Measurements from ENCODE around the gene ZNF358.
"Not testable (repeated sequence)": the region's sequence is repeated elsewhere in the genome, so short reads cannot be mapped to it uniquely, and the experiment has no call there.

ZNF358 gene

DNA sequence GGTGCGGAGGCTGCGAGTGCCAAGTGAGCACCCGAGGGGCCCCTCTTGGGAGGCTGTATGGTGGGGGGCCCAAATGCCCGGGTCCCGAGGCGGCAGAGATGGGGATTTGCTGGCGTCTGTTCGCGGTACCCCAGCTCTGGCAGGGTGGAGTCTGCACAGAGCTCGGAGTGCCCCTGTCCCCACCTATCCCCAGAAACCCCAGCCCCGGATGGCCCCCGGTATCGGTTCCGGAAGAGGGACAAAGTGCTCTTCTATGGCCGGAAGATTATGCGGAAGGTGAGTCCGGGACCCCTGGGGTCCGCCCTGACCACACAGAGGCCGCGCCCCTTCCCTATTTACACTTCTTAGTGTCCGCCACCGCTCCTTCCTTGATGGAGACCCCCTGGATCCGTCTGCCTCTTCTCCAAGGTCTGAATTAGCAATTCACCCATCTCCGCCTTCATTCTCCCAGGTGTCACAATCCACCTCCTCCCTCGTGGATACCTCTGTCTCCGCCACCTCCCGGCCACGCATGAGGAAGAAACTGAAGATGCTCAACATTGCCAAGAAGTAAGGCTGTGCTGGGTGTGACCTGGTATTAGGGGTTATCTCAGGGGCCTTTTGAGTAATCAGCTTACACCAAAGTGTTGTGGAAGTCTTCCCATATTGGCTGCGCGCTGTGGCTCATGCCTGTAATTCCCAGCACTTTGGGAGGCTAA is 20.2 kb downstream of the ZNF358 start:
- no peak for DNase-seq (ENCODE audit: low read depth in 3 of 3)

DNA sequence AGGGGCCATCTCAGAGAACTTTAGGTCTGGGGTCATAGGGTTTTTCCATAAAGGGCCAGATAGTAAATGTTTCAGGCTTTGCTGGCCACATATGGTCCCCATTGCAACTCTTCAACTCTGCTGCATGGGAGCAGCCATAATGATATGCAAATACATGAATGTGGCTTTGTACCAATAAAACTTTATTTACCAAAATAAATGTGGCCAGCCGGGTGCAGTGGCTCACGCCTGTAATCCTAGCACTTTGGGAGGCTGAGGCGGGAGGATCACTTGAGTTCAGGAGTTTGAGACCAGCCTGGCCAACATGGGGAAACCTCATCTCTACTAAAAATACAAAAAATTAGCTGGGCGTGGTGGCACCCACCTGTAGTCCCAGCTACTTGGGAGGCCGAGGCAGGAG is 23.1 kb downstream of the ZNF358 start:
- DNase-seq (ENCODE audit: low read depth in 3 of 3): not testable (repeated sequence)

DNA sequence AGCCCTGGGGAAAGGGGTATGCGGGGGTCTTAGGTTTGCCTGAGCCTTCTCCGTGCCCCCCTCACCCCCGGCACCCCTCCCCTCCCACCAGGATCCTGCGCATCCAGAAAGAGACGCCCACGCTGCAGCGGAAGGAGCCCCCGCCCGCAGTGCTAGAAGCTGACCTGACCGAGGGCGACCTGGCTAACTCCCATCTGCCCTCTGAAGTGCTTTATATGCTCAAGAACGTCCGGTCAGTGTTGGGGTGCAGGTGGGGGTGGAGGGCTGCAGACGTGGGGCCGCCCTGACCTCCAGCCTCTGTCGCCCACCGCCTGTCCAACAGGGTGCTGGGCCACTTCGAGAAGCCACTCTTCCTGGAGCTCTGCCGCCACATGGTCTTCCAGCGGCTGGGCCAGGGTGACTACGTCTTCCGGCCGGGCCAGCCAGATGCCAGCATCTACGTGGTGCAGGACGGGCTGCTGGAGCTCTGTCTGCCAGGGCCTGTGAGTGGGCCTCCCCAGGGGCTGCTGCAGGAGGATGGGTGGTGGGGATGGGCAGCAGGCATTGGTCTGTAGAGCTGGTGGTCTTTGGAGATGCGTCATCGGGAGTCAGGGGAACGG is 24.0 kb downstream of the ZNF358 start:
- no peak for DNase-seq (ENCODE audit: low read depth in 3 of 3)

DNA sequence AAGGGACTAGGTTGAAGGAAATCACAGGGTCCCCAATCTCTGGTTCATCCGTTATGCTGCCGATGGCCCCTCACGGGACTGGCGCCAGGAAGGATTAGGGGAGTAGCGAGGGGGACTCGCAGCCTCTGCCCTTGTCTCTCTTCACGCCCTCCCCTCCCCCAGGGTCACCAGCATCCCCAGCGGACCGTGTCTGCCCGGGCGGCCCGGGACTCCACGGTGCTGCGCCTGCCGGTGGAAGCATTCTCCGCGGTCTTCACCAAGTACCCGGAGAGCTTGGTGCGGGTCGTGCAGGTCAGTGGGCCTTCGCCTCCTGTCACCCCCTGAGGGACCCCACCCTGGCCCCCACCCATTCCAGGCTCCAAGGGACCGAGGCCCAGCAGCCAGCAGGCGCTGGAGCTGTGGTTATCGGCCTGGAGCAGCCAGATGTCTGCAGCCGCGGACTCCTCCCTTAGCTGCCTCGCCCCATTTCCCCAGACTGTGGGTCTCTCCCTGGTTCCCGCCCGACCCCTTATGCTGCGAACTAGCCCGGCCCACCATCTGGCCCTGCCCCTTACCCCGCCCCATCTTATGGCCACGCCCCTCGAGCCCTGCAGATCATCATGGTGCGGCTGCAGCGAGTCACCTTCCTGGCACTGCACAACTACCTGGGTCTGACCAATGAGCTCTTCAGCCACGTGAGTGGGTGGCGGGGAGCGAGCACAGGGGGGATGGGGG is 25.0 kb downstream of the ZNF358 start:
- no peak for DNase-seq (ENCODE audit: low read depth in 3 of 3)

DNA sequence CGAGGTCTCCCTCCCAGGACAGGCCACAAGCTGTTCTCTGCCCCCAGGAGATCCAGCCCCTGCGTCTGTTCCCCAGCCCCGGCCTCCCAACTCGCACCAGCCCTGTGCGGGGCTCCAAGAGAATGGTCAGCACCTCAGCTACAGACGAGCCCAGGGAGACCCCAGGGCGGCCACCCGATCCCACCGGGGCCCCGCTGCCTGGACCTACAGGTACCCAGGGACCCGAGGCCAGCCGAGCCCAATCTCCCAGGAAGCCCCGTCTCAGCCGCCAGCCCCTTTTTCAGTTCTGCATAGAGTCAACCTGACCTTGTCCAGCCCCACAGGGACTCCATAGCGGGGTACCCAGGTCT is 25.5 kb downstream of the ZNF358 start:
- DNase-seq (ENCODE audit: low read depth in 3 of 3): no peak

DNA sequence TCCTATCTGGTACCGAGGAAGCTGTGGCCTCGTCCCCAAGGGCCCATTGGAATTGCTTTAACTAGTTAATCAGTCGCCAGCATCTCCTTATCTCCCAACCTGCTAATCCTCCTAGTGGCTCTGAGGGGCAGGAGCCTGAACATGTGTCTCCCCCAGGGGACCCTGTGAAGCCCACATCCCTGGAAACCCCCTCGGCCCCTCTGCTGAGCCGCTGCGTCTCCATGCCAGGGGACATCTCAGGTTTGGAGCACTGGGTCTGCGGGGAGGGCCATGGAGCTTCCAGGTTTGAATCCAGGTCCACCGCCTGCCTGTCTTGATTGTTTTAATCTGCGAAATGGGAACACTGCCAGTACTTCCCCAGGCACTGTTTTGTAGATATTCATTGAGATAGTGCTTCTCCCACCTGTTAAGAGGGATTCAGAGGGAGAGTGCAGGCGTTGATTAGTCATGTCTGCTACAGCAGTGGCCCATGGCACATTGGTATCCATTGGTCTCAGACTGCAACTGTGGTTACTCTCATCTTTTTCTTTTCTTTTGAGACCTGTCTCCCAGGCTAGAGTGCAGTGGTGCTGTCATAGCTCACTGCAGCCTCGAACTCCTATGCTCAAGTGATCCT is 26.0 kb downstream of the ZNF358 start:
- no peak for DNase-seq (ENCODE audit: low read depth in 3 of 3)

DNA sequence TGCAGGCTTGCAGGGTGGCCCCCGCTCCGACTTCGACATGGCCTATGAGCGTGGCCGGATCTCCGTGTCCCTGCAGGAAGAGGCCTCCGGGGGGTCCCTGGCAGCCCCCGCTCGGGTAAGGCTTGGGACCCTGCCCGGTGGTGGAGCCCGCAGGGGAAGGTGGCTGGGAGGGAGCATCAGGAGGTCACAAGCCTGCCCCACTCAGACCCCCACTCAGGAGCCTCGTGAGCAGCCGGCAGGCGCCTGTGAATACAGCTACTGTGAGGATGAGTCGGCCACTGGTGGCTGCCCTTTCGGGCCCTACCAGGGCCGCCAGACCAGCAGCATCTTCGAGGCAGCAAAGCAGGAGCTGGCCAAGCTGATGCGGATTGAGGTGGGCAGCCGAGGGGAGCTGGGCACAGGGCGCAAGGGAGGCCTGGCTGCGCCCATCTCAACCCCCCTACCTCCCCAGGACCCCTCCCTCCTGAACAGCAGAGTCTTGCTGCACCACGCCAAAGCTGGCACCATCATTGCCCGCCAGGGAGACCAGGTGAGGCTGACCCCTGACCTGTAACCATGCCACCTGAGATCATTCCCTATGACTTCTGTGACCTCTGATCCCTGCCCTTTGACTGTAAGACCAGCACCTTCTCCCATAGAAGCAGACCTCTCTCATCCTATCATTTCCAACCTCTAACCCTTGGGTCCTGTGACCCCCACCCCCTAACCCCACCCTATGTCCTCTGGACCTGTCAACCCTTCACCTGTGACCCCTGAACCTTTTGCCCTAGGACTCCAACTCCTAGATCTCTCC is 26.8 kb downstream of the ZNF358 start:
- no peak for DNase-seq (ENCODE audit: low read depth in 3 of 3)

DNA sequence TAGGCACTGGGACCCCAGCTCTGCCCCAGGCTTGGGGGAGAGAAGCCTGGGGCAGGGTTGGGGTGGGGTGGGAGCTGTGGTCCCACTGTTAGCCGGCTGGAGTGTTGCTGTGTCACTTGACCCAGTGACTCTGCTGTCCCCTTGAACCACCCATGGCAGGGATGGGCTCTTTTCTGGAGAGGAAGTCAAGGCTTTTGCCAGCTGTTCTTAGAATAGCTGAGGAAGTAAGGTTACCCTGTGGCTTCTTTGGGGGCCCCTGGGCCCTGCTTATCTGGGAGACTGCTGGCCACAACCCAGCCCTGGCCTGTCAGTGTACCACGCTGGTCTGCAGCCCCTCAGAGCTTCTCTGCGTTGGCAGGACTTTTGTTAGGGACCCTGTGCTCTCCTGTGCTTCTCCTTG is 28.7 kb downstream of the ZNF358 start:
- DNase-seq (ENCODE audit: low read depth in 3 of 3): no peak

DNA sequence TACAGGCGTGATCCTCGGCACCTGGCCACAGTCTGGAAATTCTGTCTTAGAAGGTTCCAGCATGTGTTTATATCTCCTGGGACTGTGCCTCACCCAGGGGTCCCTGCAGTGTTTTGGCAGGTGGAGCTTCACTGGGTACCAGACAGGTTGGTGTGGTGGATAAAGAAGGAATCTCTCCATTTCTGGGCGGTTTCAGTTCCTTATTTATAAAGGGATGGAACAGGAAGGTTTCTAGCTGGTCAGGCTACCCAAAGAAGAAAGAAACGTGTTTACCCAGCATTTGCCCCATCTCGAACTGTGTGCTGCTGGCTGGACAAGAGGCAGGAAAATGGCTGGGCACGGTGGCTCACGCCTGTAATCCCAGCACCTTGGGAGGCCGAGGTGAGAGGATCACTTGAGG is 29.4 kb downstream of the ZNF358 start:
- no peak for DNase-seq (ENCODE audit: low read depth in 3 of 3)

DNA sequence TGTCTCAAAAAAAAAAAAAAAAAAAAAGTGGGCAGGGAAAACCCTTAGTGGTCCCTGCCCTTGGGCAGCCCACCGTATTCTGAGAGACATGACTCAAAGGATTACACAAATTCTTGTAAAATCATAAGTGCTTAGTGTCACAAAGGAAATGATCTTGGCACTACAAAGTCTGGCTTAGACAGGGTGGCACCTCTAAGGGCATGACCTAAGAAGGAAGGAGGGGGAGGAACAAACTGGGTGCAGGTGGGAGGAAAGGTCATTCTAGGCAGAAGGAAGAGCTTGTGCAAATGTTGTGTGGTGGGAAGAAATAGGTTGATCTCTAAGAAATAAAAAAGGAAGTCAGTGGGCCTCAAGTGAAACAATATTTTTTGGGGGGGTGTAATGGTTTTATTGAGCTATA is 30.0 kb downstream of the ZNF358 start:
- DNase-seq (ENCODE audit: low read depth in 3 of 3): no peak

DNA sequence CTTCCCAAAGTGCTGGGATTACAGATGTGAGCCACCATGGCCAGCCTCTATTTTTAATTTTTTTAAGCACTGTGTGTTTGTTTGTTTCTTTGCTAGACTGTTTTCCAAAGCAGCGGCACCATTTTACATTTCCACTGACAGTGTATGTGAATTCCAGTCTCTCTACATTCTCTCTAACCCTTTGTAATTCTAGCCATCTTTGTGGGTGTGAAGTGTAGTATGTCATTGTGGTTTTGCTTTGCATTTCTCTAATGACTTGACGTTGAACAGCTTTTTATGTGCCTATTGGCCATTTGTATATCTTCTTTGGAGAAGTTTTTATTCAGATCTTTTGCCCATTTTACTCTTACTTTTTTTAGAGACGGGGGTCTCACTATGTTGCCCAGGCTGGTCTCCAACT is 31.3 kb downstream of the ZNF358 start:
- DNase-seq (ENCODE audit: low read depth in 3 of 3): no peak

DNA sequence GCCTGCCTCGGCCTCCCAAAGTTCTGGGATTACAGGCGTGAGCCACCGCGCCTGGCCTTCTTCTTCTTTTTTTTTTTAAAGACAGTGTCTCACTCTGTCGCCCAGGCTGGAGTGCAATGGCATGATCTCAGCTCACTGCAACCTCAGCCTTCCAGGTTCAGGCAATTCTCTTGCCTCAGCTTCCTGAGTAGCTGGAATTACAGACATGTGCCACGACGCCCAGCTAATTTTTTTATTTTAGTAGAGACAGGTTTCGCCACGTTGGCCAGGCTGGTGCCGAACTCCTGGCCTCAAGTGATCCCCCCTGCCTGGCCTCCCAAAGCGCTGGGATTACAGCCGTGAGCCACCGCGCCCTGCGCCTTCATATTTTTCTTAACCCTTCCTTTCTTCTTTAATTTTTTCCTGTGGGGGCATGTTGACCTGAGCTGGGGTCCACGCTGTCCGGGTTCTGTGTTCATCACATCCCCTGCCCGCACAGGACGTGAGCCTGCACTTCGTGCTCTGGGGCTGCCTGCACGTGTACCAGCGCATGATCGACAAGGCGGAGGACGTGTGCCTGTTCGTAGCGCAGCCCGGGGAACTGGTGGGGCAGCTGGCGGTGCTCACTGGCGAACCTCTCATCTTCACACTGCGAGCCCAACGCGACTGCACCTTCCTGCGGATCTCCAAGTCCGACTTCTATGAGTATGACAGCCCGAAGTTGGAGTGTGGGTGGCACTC is 33.7 kb downstream of the ZNF358 start:
- DNase-seq (ENCODE audit: low read depth in 3 of 3): no peak

DNA sequence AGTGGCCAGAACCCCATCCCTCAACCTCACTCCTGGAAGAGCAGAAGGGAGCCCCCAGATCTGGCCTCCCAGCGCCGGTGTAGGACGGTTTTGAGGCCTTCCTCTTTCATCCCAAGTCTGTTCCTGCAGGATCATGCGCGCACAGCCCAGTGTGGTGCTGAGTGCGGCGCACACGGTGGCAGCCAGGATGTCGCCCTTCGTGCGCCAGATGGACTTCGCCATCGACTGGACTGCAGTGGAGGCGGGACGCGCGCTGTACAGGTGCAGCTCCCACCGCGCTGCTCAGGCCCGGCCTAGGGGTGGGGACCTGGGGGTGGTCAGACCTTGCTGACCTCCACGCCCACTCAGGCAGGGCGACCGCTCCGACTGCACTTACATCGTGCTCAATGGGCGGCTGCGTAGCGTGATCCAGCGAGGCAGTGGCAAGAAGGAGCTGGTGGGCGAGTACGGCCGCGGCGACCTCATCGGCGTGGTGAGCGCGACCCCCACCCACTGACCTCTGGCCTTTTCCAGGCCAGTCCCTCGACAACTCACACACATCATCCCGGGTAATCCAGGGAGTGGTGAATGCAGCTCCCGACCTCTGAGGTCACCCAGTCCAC is 34.4 kb downstream of the ZNF358 start:
- DNase-seq (ENCODE audit: low read depth in 3 of 3): no peak

DNA sequence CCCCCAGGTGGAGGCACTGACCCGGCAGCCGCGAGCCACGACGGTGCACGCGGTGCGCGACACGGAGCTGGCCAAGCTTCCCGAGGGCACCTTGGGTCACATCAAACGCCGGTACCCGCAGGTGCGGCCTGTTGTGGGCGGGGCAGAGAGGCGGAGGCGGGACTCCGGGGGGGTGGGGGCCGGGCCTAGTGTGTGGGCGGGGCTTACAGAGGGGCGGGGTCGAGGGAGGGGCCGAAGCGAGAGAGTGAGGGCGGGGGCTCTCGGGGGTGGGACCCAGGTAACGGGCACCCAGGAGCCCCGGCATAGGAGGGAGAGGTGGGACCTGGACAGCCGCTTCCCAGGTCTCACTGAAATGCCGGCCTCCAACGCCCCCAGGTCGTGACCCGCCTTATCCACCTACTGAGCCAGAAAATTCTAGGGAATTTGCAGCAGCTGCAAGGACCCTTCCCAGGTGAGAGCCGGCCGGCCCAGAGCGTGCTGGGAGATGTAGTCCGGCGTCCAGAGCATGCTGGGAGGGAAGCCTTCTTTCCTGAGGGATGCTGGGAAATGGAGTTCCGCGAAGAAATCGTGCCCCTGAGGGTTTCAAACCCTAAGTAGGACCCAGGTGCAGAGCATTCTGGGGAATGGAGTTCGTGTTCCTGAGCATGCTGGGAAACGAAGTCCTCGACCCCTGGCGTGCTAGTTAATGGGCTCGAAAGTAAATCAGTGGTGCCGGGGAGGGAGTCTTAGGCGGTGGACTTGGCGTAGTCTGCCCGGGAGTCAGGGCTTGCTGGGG is 35.3 kb downstream of the ZNF358 start:
- DNase-seq (ENCODE audit: low read depth in 3 of 3): no peak

DNA sequence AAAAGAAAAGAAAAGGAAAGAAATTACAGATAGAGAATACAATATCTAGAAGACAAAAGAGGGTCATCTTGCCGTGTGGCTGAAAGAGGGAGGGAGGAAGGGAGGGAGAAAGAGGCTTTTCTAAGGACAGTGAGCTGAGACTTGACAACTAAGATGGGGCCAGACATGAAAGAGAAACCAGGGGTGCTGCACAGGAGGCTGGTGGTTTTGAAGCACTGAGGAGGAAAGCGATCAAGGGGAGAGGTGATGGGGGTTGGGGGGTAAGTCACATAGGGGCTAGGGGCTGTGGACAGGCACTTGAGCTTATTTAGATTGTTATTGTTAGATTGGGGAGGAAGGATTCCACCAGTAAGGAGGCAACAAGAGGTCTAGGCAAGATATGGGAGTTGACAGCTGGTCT is 36.9 kb downstream of the ZNF358 start:
- no peak for DNase-seq (ENCODE audit: low read depth in 3 of 3)

DNA sequence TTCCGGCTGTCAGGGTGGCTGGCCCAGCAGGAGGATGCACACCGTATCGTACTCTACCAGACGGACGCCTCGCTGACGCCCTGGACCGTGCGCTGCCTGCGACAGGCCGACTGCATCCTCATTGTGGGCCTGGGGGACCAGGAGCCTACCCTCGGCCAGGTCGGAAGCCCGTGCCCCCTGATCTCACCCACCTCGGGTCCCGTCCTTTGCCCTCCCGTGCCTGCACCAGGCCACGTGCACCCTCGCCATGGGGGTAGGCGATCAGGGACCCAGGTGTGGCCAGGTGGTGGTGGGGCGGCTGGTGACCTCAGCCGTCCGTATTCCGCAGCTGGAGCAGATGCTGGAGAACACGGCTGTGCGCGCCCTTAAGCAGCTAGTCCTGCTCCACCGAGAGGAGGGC is 38.7 kb downstream of the ZNF358 start:
- no peak for DNase-seq (ENCODE audit: low read depth in 3 of 3)

DNA sequence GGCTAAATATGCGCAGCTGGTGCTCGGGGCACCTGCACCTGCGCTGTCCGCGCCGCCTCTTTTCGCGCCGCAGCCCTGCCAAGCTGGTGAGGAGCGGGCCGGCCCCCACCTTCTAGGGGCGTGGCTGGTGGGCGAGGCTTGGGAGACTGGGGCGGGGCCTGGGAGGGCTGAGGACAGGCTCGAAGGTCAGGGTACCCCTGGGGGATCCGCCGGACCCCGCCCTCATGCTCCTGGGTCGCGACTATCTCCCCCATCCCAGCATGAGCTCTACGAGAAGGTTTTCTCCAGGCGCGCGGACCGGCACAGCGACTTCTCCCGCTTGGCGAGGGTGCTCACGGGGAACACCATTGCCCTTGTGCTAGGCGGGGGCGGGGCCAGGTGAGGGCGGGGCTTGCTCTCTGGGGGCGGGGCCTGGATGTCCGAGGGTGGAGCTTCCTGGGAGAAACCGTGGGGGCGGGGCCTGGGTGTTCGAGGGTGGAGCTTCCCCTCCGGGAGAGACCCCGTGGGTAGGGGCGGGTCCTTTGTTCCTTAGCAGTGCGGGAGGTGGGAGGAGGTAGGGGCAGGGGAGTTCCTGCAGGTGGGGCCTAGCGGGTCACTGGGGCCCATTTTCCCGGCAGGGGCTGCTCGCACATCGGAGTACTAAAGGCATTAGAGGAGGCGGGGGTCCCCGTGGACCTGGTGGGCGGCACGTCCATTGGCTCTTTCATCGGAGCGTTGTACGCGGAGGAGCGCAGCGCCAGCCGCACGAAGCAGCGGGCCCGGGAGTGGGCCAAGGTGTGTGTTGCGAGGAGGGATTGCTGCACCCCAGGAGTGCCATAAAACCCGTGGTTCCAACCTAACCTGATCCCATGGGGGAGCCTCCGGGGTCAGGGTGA is 39.3 kb downstream of the ZNF358 start:
- no peak for DNase-seq (ENCODE audit: low read depth in 3 of 3)

DNA sequence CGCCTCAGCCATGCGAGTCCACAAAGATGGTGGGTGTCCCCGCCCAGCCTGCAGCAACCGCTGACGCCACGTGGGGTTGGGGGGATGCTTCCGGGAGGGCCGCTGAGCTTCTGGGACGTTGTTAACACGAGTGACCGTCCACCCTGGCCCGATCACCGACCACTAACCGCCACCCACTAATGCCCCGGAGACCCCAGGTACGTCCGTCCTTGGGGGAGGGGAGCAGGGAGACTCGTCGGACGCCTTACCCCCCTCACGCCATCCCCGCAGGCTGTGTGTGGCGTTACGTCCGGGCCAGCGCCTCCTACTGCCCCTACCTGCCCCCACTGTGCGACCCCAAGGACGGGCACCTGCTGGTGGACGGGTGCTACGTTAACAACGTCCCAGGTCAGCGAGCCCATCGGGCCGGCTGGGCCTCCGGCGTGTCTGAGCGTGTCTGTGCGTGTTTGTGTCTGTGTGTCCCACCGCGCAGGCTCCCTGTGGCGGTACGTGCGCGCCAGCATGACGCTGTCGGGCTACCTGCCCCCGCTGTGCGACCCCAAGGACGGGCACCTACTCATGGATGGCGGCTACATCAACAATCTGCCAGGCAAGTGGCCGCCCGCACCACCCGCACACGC is 40.9 kb downstream of the ZNF358 start:
- DNase-seq (ENCODE audit: low read depth in 3 of 3): no peak

DNA sequence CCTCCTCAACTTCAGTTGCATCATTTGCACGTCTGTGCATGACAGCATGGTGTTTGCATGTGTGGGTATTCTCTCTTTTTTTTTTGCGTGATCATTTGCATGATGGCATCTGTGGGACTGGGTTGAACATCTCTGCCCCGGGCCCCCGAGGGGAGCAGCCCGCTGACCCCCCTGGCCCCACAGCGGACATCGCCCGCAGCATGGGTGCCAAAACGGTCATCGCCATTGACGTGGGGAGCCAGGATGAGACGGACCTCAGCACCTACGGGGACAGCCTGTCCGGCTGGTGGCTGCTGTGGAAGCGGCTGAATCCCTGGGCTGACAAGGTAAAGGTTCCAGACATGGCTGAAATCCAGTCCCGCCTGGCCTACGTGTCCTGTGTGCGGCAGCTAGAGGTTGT is 42.8 kb downstream of the ZNF358 start:
- DNase-seq (ENCODE audit: low read depth in 3 of 3): no peak
